GM21423 (cell line): ENCODE measurements around the gene LRMDA.

Source experiments
- ATAC-seq: cut with Tn5 transposase; IDR thresholded peaks from one replicate; pipeline ENCODE4 v1.9.1; 2021; ENCODE audit warnings: mild to moderate bottlenecking, moderate library complexity; ENCODE audit not compliant: unreplicated experiment

Gene LRMDA

DNA sequence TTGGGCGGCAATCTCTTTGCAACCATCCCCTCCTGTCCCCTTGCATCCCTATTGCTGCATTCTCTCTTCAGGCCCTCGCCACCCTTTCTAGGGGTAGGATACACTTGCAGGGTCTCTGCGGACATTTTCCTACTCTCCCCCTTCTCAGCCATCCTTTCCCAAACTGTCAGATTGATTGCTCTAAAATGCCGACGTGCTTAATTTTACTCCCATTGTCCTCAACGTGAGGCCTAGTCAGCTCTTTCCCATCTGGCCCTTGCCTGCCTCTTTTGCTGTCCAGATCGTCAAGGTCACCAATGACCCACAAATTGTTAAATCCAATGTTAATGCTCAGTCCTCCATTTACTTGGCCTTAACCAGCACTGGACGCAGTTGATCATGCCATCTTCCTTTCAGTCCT, 12.7 kb upstream of the LRMDA start:
- no peak for ATAC-seq

GRCh38 chr10:75422913-75423312, 8.5 kb upstream of the LRMDA start:
- ATAC-seq: no peak

- ATAC-seq: no peak
Observed at GRCh38 chr10:75424571-75424970, 6.9 kb upstream of the LRMDA start.

GRCh38 chr10:75425291-75426079, 5.9 kb upstream of the LRMDA start:
- ATAC-seq: no peak

- ATAC-seq: no peak
Observed at GRCh38 chr10:75426880-75427279, 4.5 kb upstream of the LRMDA start.

DNA sequence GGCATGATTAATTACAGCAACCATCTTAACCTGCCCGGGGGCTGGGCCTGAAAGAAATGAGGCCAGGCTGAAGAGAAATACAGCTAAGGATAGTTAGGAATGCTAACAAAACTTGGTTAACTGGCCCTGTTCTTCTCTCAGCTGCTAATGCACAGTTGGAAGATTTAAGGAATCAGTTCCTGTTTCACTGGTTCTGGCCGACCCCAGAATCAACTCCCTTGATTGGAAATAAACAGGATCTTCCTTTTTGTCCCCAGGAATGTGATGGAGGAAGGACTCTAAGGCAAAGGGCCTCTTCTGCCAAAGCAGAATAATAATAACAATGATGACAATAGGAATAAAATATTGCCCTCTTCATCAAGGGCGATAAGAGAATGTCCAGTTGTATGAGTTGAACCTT, 3.5 kb upstream of the LRMDA start:
- ATAC-seq: no peak

DNA sequence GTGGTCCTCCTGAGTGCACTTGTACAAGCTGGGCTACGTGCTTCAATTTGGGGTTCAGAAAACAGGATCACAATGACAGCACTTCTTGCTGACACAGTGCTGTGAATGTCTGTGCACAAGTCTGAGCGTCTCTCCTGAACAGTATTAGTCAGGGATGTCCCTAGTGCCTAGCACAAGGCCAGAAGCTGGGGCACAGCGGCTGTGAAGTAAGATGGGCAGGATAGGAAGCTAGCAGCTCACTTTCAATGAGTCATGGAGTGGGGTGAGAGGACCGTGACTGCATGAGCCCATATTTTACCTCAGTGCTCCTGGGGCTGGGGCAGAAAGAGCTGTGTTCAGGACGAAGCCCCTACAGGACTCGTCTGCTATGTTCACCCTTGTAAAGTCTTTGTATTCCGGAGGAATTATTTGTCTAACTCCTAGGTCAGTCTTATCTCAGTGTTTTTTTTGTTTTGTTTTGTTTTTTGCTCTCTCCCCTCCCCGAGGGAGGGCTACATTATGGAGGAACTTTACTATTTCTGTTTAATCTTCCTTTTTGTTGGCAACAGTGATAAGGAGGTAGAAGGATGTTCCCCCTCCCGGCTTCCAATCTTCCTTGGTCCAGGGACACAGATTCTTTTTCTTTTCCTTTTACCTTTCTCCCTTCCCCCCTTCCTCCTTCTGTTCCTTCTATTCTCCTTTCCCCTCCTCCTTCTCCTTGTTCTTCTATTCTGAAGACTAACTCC, 2.8 kb upstream of the LRMDA start:
- no peak for ATAC-seq

- no peak for ATAC-seq
Observed at GRCh38 chr10:75429159-75429827, 2.1 kb upstream of the LRMDA start.

DNA sequence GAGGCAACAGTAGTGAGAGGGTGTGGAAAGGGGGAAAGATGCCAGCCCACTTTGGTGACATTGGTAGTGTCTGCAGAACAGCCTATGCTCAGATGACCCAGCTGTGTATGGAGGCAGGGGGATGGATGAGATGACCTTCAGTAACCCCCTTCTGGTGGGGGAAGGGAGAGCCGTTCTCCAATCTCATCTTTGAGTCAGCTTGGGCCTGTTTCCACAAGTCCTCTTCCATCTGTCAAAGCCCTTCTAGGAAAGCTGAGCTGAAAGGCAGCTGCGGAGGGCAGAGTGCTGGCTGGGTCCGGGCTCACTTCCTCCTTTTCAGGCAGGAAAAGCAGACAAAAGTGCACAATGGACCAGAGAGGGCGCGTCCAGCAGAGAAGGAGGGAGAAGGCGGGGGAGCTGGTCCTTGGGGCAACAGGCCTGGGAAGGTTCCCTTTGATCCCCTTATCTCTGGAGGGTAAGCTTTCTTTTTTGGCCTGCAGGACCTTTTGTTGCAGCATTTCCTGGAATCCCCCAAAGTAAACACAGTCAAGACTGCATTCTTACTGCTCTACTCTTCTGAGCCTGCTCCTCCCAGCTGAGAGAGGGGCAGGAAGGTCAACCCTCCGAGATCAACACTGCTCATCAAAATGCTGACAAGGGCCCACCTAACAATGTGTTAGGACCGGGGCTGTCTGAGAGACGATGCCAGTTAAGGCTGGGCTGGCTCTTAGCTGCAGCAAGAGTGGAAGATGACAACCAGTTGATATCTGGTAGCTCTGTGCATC, 1.2 kb upstream of the LRMDA start:
- no peak for ATAC-seq

GRCh38 chr10:75432176-75432575, 752 bp downstream of the LRMDA start:
- no peak for ATAC-seq

GRCh38 chr10:75432763-75433162, 1.3 kb downstream of the LRMDA start:
- no peak for ATAC-seq

DNA sequence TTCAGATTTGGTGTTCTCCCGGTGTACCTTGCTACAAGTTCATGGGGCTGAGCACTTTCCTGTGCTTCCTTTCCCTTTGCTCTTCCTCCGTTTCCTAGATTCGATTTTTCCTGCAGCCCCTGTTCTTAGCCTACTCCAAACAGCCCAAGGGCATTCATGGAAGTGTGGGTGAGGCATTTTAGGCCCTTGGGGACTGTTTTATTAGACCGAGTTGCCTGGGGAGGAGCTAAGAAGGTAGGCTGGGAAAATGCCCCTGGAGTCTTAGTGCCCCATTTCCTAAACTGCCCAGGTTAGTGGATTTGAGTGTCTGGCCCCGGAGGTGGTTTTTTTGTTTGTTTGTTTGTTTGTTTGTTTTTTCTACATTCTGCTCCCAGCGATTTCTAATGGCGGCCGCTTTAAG, 1.8 kb downstream of the LRMDA start:
- no peak for ATAC-seq

GRCh38 chr10:75434291-75434690, 2.9 kb downstream of the LRMDA start:
- ATAC-seq: no peak

DNA sequence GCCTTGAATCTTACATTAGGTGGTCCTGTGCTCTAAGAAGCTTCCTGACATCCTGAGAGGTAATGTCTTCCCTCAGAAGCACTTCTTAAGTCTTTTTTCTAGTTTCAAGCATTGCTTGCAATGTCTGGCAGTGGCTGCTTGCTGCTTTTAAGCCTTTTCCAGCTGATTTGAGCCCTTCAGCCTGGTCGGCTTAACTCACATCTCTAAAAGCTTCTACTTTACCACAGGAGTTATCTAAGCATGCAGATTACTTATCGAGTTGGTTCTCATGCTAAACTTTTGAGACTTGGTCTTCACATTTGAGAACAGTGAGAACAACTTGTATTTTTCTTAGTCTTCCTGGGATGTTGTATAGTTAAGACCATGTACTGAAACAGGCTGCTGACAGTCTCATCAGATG, 3.9 kb downstream of the LRMDA start:
- no peak for ATAC-seq

- ATAC-seq: no peak
Observed at GRCh38 chr10:75436896-75437295, 5.5 kb downstream of the LRMDA start.

DNA sequence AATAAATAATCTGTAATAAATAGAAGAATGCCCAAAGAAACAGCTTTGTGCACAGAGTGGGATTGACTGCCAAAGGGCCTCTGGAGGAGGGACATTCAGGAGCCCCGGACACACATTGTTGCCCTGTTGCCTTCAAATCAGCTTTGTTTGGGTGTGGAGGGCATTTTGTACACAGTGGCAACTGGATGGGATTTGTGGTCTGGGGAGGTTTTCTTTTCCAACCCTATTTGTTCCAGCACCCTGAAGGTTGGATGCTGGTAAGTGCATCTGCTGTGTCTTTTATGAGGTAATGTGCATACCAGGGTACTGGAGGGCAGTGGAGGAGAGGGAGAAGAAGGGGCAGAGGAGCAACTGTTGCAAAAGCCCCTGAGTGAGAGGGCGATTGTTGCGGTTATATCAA, 6.3 kb downstream of the LRMDA start:
- ATAC-seq: no peak

- no peak for ATAC-seq
Observed at GRCh38 chr10:75438275-75438674, 6.9 kb downstream of the LRMDA start.

GRCh38 chr10:75439811-75440210, 8.4 kb downstream of the LRMDA start:
- no peak for ATAC-seq

- no peak for ATAC-seq
Observed at GRCh38 chr10:75440271-75440793, 8.9 kb downstream of the LRMDA start.

DNA sequence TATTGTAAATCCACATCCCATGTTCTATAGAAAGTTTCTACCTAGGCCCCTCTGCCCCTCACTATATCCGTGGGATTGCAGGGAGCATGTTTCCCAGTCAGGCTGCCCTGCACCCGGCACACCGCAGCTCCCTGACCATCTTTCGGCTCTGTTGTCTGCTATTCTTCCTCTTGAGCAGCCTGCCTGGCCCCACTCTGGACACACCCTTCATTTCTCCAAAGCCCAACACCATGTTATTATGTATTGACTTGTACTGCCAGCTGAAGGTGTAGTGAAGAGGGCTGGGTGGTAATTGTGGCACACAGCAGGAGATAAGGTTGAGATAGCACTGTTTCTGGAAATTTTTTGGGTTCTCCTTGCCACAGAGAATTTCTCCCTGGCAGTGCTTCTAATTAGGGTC, 9.8 kb downstream of the LRMDA start:
- ATAC-seq: no peak

DNA sequence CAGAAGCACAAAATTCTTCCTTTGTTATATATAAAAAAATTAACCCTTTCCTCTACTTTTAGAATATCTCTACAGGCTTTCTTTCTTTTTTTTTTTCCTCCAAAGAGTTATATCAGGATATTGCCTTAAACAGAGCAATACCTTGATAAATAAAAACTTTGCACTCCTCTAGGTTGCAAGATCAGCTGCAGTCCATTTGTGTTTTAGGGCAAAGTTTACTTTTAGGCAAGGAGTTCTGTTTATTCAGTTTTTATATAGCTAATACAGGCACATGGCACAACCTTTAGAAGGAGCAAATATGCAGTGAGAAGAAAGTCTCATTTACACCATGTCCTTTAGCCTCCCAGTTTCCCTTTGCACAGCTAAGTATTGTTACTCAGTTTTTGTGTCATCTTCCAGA, 10.3 kb downstream of the LRMDA start:
- ATAC-seq: no peak
